GM12801 (cell line): ENCODE results near the gene PSMC6.

Experiments used
- TF ChIP-seq, protein P1 (sequence below): IDR thresholded peaks from one replicate; pipeline ENCODE4 v1.5.1; 2011; ENCODE audit warnings: control low read depth; ENCODE audit not compliant: insufficient read length; ENCODE audit errors: extremely low read depth

The PSMC6 gene

GRCh38 chr14:52769887-52770286, 62.9 kb downstream of the PSMC6 start:
- TF ChIP-seq, protein P1, sequence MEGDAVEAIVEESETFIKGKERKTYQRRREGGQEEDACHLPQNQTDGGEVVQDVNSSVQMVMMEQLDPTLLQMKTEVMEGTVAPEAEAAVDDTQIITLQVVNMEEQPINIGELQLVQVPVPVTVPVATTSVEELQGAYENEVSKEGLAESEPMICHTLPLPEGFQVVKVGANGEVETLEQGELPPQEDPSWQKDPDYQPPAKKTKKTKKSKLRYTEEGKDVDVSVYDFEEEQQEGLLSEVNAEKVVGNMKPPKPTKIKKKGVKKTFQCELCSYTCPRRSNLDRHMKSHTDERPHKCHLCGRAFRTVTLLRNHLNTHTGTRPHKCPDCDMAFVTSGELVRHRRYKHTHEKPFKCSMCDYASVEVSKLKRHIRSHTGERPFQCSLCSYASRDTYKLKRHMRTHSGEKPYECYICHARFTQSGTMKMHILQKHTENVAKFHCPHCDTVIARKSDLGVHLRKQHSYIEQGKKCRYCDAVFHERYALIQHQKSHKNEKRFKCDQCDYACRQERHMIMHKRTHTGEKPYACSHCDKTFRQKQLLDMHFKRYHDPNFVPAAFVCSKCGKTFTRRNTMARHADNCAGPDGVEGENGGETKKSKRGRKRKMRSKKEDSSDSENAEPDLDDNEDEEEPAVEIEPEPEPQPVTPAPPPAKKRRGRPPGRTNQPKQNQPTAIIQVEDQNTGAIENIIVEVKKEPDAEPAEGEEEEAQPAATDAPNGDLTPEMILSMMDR = no peak

DNA sequence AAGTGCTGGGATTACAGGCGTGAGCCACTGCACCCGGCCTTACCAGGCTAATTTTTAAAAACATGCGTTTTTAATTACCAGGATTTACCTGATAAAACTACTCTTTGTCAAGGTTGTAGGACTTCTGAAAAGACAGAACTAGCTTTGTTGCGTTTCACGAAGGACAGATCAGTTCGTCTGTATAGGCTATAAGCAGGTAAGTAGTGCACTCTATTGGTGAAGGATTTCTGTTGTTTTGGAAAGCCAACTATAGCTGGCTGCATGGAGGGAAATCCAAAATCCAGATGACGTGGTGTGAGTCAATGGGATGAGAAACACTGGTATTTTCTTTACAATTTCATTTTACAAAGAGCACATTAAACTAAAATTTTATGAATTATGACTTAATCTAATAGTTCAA, 69.8 kb downstream of the PSMC6 start:
- TF ChIP-seq, protein P1 = no peak
